K562 (cell line): ENCODE results near the gene RABGAP1.

Experiments used
- CBX8 ChIP-seq: fragments of 200-600 bp; sonication (generic); IDR thresholded peaks from 2 replicates; pipeline ENCODE4 v1.6.1; 2012; ENCODE audit warnings: borderline replicate concordance, mixed run types, low read depth, mild to moderate bottlenecking, moderate library complexity, mixed read lengths, low read length, control low read depth, inconsistent platforms; ENCODE audit not compliant: poor library complexity, severe bottlenecking; ENCODE audit errors: extremely low read depth
- CTCF ChIP-seq, 3 experiments: IDR thresholded peaks in 2 of 3; conservative IDR thresholded peaks in 1 of 3; 2 replicates each; pipeline ENCODE4 v1.5.1; 2011 to 2012; ENCODE audit warnings: low read length in 3 of 3, mild to moderate bottlenecking in 3 of 3, control low read depth in 2 of 3, improper control_type of control experiment in 1 of 3, inconsistent platforms in 1 of 3, low read depth in 1 of 3, mixed read lengths in 1 of 3, moderate library complexity in 1 of 3; ENCODE audit not compliant: insufficient read depth in 2 of 3
- MTA2 ChIP-seq: fragments of 450-650 bp; IDR thresholded peaks from 2 replicates; pipeline ENCODE4 v1.6.1; 2016; ENCODE audit warnings: low read depth
- NKRF ChIP-seq: fragments of 450-650 bp; IDR thresholded peaks from 2 replicates; pipeline ENCODE4 v1.6.1; 2016; ENCODE audit warnings: borderline replicate concordance
- STAT6 ChIP-seq: sonication (generic); formaldehyde crosslinking; IDR thresholded peaks from 2 replicates; pipeline ENCODE4 v1.8.1; 2023; ENCODE audit warnings: mild to moderate bottlenecking, missing genetic modification reagents
- YY1 ChIP-seq, 3 experiments: IDR thresholded peaks; 2 replicates each; pipeline ENCODE4 v1.6.1; 2011; ENCODE audit warnings: low read length in 2 of 3, mild to moderate bottlenecking in 2 of 3, moderate library complexity in 2 of 3, borderline replicate concordance in 1 of 3, control low read depth in 1 of 3, low read depth in 1 of 3; ENCODE audit not compliant: insufficient read depth in 3 of 3, insufficient replicate concordance in 2 of 3, control insufficient read depth in 1 of 3, insufficient read length in 1 of 3; ENCODE audit errors: extremely low read depth in 1 of 3

- TF ChIP-seq CTCF (IDR thresholded peaks at IDR 0.05 in 2 of 3, conservative IDR thresholded peaks at IDR 0.05 in 1 of 3; ENCODE audit: insufficient read depth in 2 of 3, low read depth in 1 of 3, low read length in 3 of 3) (no peak), NKRF (no peak), MTA2 (no peak), YY1 (IDR thresholded peaks at IDR 0.05; ENCODE audit: borderline replicate concordance in 1 of 3, control insufficient read depth in 1 of 3, extremely low read depth in 1 of 3, insufficient read depth in 3 of 3, insufficient read length in 1 of 3, insufficient replicate concordance in 2 of 3, low read depth in 1 of 3, low read length in 2 of 3) (no peak), CBX8 (no peak), STAT6 (CRISPR knock-in tag) (no peak)
These were observed 88.2 kb downstream of the RABGAP1 start for GRCh38 chr9:123028973-123029372.
